Midbrain (tissue), 1 donor: ENCODE results near the gene OSBPL7.

ENCODE experiments used
- DNase-seq: peaks from one replicate; lab custom pipeline; 2025; lab: John Stamatoyannopoulos, UW

The OSBPL7 gene

DNA sequence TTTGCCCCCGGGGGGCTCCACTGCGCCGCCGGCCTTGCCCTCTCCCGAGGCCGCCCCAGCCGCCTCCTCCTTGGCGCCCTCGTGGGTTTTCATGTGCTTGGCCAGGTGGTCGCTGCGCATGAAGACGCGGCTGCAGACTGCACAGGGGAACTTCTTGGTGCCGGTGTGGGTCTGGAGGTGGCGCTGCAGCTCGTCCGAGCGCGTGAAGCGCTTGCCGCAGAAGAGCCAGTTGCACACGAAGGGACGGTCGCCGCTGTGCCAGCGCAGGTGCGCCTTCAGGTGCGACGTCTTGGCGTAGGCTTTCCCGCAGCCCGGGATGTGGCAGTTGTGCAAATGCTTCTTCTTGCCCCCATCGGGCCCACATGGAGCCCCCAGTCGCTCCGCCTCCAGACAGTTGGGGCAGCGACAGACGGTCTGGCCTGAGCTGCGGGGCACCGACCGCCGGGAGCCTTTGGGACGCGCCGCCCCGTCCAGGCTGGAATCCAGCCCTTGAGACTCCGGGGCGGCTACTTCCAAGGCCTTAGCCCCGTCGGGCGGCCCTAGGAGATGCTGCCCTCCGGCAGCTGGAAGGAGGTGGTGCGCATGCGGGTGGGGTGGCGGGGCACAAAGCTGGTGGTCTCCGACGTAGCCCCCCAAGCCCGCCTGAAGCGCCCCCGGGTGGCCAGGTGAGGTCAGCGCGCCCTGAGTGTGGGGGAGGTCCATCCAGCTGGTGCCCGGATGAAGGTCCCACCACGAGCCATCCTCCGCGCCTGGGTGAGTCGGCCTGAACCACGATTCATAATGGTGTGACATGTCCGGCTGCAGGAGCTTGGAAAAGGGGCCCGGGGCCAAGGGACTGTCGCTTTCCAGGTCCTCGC, 26.0 kb upstream of the OSBPL7 start:
- no peak for DNase-seq

DNA sequence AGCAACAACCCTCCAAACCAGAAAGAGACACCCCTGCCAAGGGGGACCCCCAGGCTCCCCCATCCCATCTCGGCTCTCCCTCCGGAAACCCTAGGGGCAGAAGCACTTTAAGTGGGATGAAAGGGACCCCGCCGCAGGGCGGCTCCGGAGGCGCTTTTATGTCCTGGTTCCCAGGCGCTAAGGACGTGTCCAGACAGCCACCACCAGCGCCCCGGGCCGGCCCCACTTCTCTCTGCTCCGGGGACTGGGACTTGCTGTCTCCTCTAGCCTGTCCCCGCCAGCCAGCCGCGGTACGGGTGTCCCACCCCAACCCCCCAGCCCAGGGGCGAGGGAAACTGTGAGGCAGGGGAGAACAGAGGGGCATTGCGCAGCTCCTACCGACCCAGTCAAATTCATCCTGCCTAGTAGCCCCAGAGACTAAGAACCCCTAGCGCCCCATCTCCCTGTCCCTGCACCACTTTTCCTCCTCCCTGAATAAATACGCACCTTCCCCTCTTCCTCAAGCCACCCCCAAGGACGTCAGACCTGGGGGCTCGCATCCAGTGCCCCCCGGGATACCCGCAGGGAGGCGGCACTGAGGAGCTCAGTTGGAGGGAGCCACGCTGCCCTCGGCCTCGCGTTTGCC, 25.2 kb upstream of the OSBPL7 start:
- no peak for DNase-seq

DNA sequence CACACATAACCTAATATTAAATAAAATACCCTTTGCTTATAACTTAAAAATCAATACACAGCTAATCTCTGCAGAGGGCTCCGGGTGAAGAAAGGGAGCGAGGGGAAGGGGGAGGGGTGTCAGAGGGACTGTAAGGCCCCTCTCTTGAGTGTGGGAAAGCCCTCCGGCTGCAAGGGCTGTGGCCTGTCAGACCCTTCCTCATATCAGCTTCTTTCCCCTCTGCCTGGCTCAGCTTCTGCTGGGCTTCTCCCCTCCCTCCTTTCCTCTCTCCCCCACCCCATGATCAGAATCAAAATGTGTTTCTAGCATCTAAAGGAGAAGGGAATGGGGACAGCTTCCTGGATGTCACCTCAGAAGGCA, 24.1 kb upstream of the OSBPL7 start:
- no peak for DNase-seq

DNA sequence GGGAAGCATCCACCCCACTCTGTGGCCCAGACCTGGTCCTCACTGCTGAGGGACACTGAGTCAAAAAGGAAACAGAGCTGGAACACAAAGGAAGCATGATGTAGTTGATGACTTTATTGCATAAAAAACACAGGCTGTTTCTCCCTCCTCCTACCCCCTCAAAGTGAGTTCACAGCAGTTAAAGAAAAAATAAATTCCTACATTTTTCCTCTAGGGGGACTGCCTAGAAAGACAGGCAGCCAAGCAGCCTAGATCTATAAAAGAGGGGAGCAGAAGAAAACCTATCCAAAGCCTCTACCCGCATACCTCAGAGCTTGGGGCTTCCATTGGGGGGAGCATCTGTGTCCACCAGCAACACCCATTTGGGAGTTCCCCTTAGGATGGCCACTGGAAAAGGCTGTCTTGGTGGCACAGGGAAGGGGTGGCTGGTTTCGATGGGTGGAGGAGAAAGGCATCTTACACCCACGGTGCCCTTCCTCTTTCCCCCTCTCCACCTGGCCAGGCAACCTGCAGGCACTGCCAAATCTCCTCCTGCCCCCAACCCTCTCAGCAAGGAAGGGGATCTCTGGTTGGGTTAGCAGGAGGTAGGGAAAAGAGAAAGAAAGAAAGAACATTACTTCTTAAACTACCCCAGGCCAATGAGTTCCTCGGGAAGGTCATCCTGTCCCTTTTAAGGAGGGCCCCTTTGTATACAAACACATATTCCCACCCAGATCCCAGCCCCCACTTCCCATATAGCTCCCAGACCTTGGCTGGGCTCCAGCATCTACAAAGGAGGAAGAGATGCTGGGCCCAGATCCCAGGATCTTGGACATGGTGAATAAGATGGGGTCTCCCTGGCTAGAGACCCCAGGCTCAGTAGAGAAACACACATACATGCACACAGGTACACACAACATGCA, 23.5 kb upstream of the OSBPL7 start:
- no peak for DNase-seq

DNA sequence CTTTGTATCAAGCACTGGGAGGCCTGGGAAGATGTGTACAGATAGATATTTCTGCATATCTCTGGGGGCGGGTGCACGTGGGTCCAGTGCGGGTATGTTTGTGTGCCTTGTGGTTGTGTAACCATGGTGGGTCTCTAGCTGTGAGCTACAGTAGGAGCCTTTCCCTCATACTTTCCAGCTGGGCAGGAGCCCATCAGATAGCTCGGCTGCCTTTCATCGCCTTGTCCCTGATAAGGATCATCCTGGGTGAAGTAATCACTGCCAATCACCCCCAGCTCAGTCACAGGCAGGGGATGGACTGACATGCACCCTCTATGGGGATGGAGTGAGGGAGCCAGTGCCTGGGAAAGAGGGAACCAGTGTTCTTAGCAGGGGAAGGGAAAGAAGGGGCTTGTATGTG, 22.6 kb upstream of the OSBPL7 start:
- DNase-seq: no peak

DNA sequence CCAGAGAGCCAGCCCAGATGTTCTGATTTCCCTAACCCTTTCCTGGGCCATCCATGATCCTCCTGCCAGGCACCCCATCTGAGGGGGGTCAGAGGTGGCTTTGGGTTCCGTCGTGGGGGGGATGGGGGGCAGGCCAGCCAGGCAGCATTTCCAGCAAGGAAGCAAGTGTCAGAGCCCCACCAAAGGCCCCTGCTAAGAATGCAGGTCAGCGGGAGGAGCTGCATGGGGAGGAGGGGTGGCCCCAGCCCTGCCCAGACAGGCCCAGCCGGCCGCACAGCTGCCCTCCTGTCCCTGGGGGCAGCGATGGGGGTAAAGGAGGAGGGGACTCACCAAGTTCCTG, 21.8 kb upstream of the OSBPL7 start:
- no peak for DNase-seq

DNA sequence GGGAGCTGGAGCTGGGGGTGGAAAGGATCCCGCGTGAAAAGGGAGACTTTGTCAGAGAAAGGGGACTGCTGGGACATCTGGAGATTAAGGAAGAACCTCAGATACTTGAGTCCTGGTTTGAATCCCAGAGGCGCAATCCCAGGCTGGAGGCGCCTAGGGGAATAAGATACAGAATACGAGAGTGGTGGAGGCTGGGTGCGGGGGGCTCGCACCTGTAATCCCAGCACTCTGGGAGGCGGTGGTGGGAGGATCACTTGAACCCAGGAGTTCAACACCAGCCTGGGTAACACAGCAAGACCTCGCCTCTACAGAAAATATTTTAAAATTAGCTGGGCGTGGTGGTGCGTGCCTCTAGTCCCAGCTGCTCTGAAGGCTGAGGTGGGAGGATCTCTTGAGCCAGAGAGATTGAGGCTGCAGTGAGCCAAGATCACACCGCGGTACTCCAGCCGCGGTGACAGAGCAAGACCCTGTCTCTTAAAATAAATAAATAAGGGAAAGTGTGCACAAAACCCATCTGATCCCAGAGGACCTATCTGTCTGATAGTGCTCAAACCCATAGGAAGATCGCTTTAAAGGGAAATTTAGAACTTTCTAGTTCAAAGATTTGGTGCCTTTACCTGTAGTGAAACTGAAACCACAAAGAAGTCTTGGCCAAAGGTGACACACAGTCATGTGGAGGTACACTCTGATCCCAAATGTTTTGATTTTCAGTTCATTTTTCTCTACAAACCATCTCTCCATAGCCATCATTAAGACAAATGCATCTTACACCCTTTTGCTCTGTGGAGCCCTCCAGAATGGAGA, 20.1 kb upstream of the OSBPL7 start:
- no peak for DNase-seq

DNA sequence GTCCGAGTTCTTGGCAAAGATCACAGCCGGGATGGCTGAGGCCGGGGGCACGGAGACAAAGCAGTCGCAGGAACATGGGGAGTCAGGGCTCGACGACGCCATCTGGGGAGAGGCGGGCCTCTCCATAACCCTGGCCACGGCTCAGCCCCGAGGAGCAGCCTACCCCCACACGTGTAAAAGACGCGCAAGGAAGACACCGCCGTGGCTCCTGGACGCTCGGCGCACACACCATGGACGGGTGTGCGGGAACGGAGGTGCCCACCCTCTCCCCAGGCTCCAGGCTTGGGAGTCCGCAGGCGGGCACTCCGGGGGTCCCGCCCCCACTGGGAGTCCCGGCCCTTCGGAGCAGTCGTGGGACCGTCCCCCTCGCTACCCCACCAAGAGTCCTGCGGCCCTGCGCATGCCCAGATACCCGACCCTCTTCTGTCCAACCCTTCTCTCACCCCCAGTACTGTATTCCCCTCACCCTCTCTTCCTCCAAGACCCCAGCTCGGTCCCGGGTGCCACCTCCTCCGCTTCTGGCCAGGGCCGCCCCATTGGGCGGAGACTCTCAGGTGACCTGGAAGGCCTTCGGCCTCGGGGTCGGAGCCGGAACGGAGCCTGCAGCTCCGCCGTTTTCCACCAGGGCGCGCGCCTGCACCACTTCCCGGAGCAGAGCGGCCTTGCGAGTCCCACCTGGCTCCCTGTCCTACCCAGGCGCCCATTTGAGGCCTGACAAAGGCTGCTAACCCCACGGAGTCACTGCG, 19.3 kb upstream of the OSBPL7 start, which contains the start of gene SCRN2:
Gene SCRN2, minus strand, starts transcription at position 532 of the 746 bp plus-strand sequence. Its CDS starts 430 bp downstream, at position 102.
- DNase-seq: peak; percentile 86

DNA sequence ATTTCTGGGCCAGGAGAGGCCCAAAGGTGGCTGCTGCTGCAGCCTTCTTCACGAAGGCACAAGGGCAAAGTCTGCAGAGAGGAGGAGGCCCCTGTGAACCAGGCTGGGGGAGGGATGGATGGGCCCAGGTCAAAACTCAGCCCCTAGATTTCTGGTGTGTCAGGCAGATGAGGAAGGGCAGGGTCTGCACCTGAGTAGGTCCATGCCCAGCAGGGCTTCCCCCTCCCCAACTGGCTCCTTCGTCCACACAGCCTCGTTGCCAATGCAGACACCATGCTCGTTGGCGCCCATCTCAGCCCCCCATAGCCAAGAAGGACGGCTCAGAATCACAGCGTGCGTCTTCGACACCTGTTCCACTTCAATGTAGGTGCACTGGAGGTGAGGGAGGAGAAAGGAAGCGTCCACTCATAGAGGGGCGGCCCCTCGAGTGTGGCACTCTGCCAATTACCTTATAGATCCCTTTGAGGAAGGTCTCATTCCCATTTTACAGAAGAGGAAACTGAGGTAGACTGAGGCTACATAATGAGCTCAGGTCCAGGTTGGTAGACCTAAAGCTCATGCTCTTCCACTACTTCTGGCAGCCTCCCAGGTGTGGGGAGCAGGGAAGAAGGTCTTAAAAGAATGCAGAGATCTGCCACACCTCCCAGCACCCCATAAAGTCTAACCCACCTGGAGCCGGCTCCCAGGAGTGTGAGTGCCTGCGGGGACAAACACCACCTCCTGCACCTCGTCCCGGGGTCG, 18.6 kb upstream of the OSBPL7 start:
- DNase-seq: no peak

DNA sequence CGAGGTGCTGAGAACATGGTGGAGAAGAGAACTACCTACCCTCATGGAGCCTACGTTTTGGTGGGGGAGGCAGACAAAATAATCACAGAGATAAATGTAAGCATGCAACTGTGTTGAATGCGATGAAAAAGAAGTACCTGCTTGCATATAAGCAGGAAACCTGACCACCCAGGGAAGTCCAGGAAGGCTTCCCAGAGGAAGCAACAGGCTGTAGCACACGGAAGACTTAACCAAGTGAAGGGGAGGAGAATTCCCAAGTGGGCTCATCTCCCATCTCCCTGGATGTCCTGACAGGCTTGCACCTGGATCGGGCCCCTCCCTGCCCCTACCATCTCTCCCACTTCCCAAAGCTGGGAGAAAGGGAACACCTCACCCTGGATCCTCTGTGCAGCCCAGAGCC, 17.5 kb upstream of the OSBPL7 start:
- no peak for DNase-seq

DNA sequence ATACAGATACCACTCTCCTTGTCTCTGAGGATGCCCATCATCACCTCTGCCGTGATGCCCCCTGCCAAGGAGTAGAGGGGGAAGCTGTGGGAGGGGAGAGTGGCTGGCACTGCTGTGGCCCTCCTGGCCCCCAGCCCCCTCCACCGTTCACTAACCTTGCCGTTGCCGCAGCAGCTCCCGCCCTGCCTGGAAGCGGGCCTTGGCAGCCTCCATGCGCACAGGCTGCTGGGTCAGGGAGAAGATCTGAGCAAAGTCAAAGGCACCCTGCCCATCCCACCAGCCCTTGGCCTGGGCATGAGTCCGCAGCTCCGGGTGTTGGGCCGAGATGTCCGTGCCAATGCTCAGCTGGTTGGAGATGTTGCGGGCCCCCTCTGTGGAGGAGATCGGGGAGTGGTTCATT, 17.0 kb upstream of the OSBPL7 start:
- no peak for DNase-seq

DNA sequence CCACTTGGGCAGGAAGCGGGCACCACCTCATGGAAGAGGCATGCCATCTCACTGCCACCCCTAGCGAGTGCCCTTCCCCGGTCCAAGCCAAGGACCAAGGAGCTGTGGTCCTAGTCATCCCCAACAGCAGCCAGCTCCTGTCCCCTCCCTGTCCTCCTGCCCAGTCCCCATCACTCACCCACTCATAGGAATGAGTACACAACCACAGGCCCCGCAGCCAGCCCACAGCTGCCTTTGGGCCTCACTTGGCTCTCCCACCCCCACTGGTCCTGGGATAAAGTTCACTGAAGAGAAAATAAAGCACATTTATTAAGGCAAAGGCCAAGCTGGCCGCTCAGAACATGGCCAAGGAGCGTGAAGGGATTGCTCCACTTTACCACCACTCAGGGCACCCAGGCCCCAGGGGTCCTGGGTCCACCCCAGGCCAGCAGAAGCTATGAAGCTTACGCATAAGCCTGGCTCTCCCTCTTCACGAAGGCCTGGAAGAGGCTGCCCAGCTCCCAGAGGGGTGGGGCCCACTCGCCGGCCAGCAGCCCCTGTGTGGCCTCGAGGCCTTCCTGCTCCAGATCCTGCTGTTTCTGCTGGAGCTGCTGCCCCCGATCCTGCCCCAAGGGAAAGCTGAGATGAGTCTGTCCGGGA, 15.9 kb upstream of the OSBPL7 start:
- no peak for DNase-seq

DNA sequence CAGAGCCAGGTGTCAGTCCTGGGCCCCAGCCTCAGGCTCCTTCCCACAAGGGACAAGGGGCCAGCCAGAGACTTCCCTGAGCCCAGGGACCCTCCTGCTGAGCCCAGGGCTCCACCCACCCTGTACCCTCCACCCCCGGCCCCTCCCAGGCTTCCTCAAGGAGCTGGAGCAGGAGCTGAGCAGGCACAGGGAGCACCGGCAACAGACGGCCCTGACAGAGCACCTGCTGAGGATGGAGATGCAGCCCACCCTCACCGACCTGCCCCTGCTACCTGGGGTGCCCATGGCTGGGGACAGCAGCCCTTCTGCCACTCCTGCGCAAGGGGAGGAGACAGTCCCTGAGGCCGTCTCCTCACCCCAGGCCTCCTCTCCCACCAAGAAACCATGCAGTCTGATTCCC, 15.0 kb upstream of the OSBPL7 start:
- no peak for DNase-seq

DNA sequence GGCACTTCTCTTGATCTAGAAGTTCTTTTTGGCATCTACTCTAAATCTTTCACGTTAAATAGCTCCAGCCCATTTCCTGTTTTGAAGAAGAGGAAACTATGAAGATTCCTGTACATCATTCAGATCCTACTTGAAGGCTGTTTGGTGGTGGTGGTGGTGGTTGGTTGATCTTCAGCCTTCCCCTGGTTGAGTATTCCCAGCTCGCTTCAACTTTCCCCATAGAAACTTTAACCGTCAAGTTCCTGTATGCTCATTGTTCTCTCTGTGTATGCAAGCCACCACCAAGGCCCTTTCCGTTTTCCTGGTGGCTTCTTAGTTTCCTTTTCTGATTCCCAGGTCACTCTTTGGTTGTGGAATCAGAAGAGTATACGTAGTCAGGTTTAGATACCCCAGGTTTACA, 13.2 kb upstream of the OSBPL7 start:
- no peak for DNase-seq

DNA sequence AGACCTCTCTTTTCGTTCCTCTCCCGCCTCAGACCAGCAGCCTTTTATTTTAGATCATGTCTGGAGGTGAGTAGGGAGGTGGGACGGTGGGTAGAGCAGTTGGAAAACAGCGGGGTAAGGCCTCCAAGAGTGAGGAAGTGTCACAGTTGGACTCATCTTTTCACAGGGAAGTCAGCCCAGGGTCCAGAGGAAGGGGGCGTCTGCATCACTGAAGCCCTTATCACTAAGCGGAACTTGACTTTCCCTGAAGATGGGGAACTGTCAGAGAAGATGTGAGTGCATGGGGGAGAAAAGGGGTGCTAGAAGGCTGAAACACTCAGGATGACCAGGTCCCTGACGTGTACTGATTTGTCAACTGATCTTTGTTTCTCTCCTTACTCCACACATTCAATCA, 10.3 kb upstream of the OSBPL7 start:
- no peak for DNase-seq

DNA sequence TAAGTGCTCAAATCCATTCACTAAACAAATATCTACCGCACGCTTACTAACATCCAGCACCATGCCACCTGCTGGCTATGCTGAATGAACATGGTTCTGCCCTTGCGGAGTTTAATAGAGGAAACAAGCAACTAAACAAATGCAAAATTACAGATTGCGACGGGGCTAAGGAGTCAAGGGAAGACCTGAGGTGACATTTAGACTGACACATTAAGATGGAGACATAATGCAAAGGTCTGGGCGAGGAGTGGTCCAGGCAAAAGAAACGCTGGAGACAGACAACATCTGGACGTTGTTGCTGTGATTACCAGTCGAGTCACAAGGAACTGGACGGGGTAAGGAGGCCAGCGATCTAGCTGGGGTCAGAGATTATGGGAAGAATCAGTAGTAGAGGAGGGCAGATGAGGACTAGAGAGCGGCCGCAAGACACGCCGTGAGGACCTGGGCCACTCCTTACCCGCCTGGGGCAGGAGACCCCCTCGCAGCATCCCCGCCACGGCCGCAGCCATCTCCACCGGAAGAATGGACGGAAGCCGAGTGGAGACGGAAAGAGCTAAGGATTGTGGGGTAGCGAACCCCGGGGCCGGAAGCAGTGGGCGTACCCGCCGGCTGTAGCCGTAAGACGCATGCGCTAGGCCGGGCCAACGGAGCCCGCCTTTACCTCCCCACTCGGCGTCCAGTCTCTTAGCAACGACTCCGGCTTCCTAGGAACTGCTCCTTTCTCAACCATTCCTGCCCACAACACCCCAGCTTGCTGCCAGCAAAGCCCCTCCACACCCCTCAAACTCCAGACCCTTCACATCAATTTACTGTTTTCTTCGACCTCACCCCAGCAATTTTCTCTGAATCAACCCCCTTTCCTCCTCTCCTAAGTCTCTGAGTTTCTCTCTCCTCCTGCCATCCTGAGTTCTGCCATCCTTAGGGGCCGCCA, 9.7 kb upstream of the OSBPL7 start, which contains the start of the genes LRRC46 and MRPL10:
Gene LRRC46, plus strand, starts transcription at position 668 of the 931 bp plus-strand sequence. CDS start 320 bp downstream, outside the sequence.
Gene MRPL10, minus strand, starts transcription at position 539 of the 931 bp plus-strand sequence. Its CDS starts 30 bp downstream, at position 509.
- peak; percentile 94 for DNase-seq

DNA sequence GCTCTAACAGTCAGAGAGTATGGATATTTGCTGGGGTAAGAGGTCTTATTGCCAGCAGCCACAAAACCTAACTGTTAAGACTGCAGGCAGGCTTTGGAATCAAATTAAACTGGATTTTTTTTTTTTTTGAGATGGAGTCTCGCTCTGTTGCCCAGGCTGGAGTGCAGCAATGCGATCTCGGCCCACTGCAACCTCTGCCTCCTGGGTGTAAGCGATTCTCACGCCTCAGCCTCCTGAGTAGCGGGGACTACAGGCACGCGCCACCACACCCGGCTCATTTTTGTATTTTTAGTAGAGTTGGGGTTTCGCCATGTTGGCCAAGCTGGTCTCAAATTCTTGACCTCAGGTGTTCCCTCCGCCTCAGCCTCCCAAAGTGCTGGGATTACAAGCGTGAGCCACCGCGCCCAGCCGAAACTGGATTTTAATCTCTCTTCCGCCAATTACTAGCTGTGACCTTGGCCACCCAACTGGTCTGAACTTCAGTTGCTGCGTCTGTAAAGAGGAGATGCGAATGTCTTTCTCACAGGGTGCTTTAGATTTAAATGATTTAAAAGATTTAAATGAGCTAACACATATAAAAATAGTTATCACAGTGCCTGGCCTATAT, 8.9 kb upstream of the OSBPL7 start:
- no peak for DNase-seq

DNA sequence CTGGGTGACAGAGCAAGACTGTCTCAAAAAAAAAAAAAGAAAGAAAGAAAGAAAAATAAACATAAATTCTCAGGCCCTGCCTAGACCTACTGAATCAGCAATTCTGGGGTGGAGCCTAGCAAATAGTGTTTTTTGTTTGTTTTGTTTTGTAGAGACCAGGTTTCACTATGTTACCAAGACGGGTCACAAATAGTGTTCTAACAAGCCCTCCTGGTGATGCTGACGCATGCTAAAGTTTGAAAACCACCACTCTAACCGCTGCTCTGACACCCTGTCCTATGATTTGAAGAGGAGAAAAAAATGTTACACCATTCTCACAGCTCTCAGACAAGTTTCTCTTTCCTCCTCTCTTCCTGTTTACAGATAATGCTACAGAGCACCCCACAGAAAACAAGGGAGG, 8.3 kb upstream of the OSBPL7 start:
- DNase-seq: no peak
